Fibroblast of skin of right biceps (primary cell): ENCODE measurements around the gene UBE3B.

ENCODE experiments used
- DNase-seq: peaks from one replicate; pipeline ENCODE4 v3.0.0-alpha.2; 2013

The UBE3B gene

DNA sequence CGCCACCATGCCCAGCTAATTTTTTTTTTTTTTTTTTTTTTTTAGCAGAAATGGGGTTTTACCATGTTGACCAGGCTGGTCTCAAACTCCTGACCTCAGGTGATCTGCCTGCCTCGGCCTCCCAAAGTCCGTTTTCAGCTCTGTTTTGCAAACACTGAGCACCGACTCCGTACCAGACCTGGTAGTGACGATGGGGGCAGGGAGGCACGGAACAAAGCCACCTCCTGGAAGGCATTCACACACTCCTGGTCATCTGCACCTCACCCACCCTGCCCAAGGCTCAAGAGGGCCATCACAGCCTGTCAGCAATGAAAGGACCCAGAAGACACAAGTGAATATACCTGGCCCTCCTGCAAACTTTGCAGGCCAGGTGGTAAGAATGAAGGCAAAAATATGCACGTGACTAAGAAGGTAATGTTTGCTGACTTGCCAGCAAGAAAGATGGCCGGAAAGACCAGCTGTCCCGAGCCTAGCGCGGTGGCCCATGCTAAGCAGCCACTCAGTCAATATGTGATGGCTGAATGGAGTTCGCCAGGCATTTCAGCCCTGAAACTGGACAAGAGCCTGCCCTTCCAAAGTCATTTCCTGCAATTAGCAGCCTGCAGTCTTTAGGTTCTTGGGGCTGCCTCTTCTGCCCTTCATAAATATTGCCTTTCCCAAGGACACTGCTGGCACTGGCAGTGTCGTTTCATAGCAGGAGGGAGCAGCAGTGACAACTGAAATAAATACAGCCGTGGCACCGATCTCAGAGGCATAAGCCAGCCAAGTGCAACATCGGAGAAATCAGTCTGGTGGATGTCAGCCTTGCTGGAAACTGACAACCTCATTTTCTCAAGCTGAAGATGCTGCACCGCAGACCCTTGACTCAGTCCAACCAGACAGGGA lies 78.2 kb downstream of the UBE3B start:
- no peak for DNase-seq

DNA sequence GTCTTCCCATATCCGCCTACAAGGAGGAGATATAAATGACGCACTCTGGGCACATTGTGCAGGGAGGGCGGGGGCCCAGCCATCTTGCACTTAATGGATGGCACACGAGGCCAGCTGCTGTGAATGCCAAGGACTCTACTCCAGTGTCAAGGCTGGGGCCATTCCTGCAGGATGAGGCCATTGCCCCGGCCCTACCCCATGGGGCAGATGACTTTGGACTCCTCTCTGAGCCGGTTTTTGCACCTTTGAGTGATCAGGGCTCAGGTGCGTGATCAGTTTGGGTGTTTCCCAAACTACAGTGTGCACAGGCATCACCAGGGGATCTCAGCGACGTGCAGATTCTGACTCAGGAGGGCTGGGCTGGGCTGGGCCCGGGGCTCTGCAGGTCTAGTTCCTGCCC lies 79.8 kb downstream of the UBE3B start:
- no peak for DNase-seq

DNA sequence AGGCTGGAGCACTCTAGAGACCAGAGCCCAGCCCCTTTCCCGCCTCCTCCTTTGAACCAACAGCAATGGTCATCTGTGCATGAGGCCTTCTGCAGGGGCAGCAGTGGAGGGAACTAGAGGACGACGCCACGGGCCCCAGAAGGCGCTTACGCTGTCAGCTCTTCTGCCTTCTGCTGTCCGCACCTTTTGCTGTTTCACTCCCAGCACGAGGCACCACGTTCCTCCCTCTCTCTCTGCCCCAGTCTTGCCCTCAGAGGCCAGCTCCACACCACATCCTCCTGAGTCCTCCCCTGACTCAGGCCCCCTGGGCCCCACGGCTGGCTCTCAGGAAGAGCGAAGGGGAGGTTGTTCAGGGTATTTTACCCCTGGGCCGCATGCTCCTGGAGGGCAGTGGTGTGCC lies 80.4 kb downstream of the UBE3B start:
- DNase-seq = no peak

DNA sequence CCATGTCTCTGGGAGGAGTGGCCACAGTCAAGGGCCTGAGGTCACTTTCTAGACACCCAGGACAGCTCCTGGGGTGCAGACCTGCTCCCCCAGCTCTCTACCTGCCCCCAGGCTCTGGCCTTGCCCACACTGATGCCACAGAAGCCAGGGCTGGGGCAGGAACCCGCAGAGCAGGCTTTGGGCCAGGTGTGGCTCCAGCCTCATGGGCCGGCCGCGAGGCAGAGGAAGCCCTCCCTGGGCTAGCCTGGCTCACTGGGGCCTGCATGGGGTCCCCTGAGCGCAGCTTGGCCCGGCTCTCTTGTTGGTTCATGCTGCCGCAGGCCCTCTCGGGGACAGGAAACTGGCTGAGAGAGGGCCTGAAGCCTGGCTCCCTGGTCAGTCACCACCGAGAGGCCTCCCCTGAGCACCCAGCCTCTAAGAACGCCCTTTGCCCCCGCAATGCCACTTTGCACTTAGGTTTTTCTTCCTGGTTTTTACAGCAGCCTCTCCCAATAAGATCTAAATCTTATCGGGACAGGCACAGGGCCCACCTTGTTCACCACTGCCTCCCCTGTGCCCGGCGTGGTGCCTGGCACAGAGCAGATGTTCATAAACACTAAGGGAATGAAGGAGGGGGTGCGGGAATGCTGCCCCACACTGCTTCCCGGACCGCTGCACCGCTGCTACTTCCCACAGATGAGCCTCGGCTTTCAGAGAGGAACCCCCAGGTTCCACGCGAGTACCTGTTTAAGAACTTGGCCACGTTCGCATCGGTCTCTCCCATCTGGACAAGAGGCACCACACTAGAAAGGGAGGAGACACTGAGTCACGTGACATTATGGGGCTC lies 81.2 kb downstream of the UBE3B start:
- no peak for DNase-seq

DNA sequence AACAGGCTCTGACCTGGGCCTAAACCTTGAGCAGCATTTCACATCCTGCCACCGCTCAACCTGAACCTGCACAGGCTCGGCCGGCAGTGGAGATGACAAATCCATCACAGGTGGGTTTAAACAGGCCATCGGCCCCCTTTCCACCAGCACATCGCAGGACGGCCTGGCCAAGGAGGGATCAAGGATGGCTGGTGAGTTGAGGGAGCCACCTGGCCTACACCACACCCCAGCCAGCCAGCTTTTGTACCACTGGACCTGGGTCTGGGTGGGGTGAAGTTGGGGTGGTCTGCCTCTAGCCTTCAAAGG lies 81.7 kb downstream of the UBE3B start:
- no peak for DNase-seq

DNA sequence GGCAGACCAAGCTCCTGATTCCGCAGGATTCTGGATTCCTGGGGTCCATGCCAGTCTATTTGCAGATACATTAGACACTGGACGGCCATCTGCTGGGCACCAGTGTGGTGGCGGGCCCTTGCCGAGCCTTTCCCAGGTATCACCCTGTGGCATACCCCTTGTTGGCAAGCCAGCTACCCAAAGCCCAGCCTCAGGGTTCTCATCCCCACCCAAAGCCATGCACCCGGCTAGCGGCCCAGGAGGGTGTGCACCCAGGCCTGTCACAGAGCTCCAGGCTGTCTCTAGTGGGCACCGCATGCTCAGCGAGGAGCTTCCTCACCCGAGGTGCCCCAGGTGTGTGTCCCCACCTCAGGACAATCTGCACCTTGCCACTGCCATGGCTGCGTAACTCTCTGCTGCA lies 82.2 kb downstream of the UBE3B start:
- no peak for DNase-seq

DNA sequence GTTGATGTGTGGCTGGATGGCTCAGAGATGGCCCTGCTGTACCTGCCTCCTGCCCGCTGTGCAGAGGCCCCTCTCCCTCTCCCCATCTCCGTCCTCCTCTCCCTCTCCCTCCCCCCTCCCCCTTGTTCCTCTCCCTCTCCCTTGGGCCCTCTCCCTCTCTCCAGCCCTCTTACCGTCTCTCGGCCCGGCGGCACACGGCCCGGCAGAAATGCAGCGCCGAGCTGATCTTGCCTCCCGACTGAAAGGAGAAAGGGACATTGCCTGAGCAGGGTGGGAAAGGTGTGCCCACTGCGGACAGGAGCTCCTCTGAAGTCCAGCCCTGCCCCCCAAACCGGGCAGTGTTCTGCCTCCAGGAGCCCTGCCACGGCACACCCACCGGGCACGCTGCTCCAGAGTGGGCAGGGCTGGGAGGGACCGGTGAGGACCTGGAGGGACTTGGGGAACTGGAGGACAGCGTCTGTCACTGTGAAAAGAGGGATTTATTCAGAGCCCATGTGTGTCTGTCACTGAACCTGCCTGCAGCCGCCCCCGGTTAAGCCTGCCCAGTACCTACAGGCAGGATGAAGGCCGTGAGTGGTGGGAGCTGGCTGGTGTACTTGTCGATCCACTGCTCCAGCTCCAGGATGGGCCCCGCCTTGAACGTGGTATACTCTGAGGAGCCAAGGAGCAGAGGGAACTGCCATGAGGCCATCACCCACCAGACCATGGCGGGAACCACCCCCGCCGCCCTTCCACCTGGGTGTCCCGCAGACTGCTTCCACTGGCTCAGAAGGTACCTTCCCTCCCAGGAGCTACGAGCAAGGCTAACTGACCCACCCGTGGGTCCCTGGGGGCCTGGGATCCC lies 83.7 kb downstream of the UBE3B start:
- DNase-seq = no peak

DNA sequence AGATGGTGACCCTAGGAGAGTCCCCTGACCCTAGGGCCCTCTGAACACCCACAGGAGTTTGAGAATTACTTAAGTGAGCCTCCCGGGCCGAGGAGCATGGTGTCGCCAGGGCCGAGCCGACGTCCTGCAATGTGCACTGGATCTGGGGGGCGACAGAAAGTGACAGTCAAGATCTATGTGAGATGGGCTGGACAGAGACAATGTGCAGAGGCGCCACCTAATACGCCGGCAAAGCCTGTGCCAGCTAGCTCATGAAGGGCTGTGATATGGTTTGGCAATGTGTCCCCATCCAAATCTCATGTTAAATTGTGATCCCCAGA lies 84.2 kb downstream of the UBE3B start:
- DNase-seq = no peak

DNA sequence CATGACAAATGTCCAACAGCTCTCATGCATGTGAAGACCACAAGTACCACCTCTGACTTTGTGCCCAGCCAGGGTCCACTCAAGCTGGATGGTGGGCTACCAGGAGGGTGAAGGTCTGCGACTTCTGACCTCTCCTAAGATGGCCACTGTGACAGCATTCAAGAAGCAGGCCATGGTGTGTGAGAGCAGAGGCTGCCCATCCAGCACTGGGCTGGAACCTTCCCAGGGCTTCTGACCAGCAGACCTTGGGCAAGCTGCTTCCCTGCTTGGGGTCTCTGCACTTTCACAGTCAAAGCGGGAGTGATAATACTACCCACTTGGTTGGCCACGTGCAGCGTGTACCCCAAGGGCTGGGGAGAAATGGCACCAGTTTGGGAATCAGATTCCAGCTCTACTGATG lies 85.4 kb downstream of the UBE3B start:
- DNase-seq = no peak

DNA sequence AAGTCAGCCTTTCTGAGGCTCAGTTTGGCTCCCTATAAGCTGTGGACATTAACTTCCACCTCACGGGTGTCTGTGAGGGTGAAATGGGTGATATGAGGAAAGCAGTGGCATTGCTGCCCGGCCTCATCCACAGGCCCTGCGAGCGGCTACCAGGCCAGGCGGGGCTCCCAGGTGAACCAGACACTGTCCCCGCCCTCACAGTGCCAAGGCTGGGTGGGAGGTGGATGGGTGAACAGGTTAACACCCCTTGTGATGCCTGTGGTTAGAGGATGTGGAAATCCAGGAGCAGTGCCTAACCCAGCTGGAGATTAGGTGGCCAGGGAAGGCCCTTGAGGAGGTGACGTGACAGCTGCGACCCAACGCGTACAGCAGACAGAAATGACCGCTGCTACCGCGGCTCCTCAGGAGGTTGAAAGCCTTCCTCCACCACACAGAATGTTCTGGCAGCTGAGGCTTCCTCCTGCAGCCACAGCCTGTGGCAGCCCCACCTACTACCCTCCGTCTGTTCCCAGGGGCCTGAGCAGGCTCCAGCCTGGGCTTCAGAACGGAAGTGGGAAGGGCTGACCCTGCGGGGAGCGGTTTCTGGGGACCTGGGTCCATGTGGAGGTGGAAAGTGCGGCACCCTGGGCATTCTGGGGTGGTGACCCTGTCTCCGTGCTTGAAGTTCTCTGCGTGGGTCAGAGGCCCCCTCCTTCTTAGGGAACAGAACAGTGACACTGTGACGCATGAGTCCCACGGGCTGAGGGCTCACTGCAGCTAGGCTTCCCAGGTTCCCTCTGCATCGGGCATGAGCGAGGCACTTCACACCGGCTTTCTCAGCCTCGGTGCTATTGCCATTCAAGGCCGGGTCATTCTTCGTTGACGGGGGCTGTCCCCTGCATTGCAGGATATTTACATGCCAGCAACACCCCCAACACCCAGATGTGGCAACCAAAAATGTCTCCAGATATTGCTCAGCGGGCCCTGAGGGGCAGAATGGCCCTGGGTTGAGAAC lies 86.2 kb downstream of the UBE3B start:
- DNase-seq = no peak

DNA sequence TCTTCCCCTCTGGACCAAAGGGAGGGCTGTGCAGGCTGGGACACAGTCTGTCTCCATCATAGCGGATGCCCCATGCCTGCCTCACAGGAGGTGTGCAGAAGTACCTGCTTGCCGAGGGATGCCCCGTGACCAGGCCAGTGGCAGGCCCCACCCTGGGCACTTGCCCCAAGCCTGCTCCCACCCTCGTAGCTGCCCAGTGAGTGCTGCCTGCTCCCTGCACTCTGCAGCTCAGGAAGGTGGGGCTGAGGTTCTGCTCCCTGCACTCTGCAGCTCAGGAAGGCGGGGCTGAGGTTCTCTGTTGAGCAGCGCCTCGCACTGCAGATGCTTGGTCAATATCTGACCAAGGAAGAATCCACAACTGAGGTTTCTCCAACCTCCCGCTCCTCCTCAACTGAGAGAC lies 89.0 kb downstream of the UBE3B start:
- DNase-seq = no peak

DNA sequence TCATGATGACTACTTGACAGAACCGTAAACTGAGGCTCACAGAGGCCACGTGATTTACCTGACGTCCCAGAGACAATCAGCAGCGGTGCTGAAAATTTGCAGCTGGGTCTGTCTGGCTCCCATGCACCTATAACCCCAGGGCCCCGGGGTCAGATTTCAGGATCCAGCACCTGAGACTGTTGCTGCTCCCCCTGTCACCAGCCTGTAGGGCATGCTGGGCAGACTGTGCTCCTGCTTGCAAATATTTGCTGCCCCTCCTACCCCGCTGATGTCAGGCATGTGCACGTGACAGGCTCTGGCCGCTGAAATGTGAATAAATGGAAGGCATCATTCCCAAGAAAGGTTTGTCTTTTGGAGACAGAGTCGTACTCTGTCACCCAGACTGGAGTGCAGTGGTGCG lies 89.9 kb downstream of the UBE3B start:
- no peak for DNase-seq

DNA sequence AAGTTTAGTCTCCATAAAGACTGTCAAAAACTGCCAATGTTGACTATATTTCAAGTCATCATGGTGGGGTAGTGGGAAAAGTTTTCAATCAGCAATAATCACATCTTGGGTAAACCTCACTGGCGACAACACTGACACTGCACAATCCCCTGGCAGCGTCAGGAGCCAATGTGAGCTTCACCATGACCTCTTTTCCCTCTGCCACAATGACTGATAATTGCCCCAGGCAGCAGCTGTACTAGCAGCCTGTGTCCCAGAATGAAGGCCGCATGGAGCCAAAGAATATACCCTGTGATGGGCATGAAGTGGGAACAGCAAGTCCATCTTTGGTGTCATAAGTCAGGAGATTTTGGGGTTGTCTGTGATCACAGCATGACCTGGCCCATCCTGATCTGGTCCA lies 90.5 kb downstream of the UBE3B start:
- DNase-seq = no peak

DNA sequence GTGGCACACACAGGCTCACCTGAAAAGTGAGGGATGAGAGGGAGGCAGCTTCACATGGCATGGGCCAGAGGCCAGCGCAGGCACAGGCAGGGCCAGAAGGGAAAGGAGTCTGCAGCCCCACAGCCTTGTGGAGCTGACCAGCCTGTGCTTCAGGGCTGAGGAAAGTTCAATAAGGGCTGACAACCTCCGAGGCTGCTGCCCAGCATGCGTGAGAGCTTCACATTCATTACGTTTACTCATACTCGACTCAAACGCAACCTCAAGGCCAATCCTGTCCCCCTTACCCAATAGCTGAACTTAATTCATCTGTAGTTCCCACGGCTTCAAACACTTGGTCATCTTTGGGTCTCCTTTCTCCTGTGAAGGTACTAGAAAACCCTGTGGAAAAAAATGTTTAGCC lies 91.1 kb downstream of the UBE3B start:
- no peak for DNase-seq

DNA sequence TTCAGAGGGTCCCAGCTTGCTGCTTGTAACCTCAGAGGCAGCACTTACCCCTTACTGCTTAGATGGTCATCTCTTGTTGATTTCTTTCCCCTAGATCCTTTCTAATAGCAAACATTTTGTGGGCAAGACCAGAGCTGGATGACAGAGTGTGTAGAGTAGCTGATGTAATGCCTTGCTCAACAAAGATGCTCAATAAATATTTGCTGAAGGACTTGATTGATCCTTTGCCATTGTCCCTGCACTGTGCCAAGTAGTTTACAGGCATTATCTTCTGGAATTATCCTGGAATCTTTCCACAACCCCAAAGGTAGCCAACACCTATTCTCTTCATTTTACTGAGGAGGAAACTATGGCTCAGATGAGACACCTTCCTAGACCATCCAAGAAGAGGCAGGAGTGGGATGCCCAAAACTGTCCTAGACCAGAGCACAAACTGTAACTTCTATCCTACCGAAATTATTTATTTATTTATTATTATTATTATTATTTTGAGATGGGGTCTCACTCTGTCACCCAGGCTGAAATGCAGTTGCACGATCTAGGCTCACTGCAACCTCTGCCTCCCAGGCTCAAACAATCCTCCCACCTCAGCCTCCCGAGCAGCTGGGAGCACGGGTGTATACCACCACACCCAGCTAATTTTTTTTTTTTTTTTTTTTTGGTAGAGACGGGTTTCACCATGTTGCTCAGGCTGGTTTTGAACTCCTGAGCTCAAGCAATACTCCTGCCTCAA lies 94.5 kb downstream of the UBE3B start:
- no peak for DNase-seq

DNA sequence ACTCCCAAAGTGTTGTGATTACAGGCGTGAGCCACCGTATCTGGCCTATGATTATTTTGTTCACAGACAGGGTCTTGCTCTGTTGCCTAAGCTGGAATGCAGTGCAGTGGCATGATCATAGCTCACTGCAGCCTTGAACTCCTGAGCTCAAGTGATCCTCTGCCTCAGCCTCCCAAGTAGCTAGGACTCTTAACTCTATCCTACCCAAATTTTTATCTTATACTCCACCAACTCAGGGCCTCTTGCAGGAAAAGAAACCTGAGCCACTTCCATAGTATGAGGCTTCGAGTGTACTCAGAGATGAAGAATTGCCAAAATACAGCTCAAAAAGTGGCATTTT lies 95.0 kb downstream of the UBE3B start:
- no peak for DNase-seq

DNA sequence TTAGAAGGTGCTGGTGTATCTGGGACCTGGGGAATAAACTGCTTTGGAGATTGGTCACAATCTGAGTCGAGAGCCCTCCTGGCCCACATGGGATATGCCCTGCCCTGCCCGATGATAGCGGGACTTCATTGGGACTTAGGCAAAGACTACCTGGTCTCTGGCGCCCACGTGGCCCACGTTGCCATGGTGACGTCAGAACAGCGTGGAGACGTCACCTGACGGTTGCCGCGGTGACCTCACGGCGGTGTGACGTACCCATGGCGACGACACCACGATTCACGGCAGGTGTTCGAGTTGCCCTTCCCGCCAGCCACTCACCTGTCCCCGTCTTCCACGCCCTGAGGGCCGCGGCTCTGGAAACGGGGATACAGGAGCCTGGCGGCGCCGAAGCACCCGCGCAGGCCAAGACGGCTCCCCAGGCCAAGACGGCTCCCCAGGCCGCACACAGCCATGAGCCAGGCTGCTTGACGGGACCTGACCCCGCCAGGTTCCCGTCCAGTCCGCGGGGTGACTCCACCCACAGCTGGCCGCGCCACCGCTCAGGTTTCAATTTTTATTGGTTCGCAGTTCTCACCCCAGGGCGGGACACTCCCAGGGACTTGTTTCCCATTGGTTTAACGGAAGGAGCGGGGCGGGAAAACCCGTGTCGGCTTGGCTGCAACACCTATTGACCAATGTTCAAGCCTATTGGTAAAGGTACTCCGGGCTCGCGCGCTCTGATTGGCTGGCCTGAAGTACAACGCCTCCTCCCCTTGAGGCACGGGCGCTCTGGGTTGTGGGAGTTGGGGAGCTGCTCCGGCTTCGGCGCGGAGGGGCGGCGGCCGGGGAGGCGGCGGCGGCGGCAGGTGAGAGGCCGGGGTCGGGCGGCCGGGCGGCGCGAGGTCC lies 95.8 kb downstream of the UBE3B start, which contains the start of the genes MMAB and MVK:
Gene MMAB, minus strand, starts transcription at position 476 of the 885 bp plus-strand sequence. Its CDS starts 24 bp downstream, at position 452.
Gene MVK, plus strand, starts transcription at position 766 of the 885 bp plus-strand sequence. CDS start 1,029 bp downstream, outside the sequence.
- DNase-seq = peak; percentile 99

DNA sequence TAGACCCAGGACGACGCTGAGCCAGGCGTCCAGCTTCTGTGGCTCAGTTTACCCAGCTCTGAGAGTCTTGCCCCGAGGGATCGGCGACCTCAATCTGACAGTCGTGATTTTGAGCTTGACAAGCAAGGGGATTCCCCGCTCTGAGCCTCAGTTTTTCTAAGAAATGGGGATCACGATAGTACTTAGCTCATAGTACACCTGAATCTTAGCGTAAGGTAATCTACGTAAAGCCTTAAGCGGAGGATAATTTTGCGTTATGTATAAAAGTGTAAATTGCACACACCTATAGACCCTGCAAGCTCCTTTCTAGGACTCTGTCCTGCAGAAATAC lies 96.4 kb downstream of the UBE3B start:
- no peak for DNase-seq

DNA sequence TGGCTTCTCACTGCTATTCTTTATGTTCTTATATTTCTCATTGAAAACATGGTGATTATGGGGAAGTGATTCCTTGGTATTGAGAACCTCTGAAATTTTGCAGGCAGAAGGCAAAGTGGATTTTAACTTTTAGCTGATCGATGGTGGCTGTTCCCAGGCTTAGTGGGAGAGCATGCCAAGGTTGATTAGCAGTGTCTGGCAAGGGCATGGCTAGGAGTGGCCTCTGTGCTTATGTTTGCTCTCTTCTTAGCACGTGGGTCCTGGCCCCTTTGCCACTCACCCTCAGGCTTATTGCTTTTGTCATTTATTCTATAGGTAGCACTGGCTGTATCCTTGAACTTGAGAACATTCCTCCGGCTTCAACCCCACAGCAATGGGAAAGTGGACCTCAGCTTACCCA lies 98.2 kb downstream of the UBE3B start:
- DNase-seq = no peak

DNA sequence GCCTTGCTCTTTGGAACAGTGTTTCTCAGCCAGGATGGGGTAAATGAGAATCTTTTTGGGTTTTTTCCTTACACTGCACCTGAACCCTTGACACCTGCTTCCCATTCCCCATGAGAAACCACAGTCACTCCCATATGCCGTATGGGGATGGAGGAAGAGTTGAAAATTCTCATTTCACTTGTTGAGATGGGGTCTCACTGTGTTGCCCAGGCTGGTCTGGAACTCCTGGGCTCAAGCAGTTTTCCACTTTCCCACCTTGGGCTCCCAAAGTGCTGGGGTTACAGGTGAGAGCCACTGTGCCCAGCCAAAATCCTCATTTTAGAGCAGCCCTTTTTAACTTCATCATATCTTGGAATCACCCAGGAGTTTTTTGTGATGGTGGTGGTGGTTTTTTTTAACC lies 99.9 kb downstream of the UBE3B start:
- no peak for DNase-seq
